WTC11 (cell line): ENCODE measurements around the gene RRAS. TPM values are rescaled to one million over a fixed set of nuclear protein-coding genes. Genes with fewer than 3 reads are reported as not detected.
A peak's percentile ranks its signal among the peaks of the same experiment; 100 is the strongest.

Source experiments
- ATAC-seq: fragments of 200-7000 bp; cut with Tn5 transposase; 2 replicates; pipeline ENCODE4 v1.10.0; 2021; ENCODE audit warnings: mild to moderate bottlenecking, moderate library complexity
- CTCF ChIA-PET: fragments of 300-600 bp; sonication (Branson Sonifier 250); formaldehyde crosslinking; loops from one replicate; lab custom pipeline; 2021; ENCODE audit warnings: antibody characterized with exemption; lab: Charles Lee
- POLR2A ChIA-PET: fragments of 350-600 bp; sonication (Branson Sonifier 250); formaldehyde crosslinking; loops from one replicate; lab custom pipeline; 2021; ENCODE audit warnings: antibody characterized with exemption; lab: Charles Lee
- DNase-seq: peaks from one replicate; pipeline ENCODE4 v3.0.0; 2021; ENCODE audit warnings: low spot score
- H3K27ac Mint-ChIP-seq: 2 replicates; pipeline ENCODE4 v1.8.0; 2021; ENCODE audit warnings: mixed read lengths
- H3K27me3 Mint-ChIP-seq: 2 replicates; pipeline ENCODE4 v1.8.0; 2021; ENCODE audit warnings: low read depth, mild to moderate bottlenecking, moderate library complexity, mixed read lengths
- H3K36me3 Mint-ChIP-seq: 2 replicates; pipeline ENCODE4 v1.8.0; 2021; ENCODE audit warnings: mixed read lengths
- H3K4me1 Mint-ChIP-seq: 2 replicates; pipeline ENCODE4 v1.8.0; 2022; ENCODE audit warnings: mixed read lengths
- H3K4me3 Mint-ChIP-seq: 2 replicates; pipeline ENCODE4 v1.8.0; 2021; ENCODE audit warnings: mild to moderate bottlenecking, moderate library complexity, mixed read lengths
- H3K9me3 Mint-ChIP-seq: 2 replicates; pipeline ENCODE4 v1.8.0; 2021; ENCODE audit warnings: mixed read lengths
- ATF1 ChIP-seq: sonication (generic); formaldehyde crosslinking; IDR thresholded peaks from 2 replicates; pipeline ENCODE4 v1.8.1; 2023; ENCODE audit warnings: mild to moderate bottlenecking, moderate library complexity, missing genetic modification reagents
- ELF4 ChIP-seq: sonication (generic); formaldehyde crosslinking; IDR thresholded peaks from 2 replicates; pipeline ENCODE4 v1.8.1; 2022; ENCODE audit warnings: low read depth, mild to moderate bottlenecking, moderate library complexity, missing genetic modification reagents
- ESRRA ChIP-seq: sonication (generic); formaldehyde crosslinking; IDR thresholded peaks from 2 replicates; pipeline ENCODE4 v1.8.1; 2022; ENCODE audit warnings: mild to moderate bottlenecking, missing genetic modification reagents, borderline replicate concordance
- GTF2I ChIP-seq: fragments of 250-450 bp; sonication (Bioruptor Pico); conservative IDR thresholded peaks from 2 replicates; pipeline ENCODE4 v1.4.0; 2021; ENCODE audit warnings: mild to moderate bottlenecking
- HMGA2 ChIP-seq: fragments of 250-450 bp; sonication (Bioruptor Pico); IDR thresholded peaks from 2 replicates; pipeline ENCODE4 v1.4.0; 2021; ENCODE audit warnings: mild to moderate bottlenecking, moderate library complexity
- JAZF1 ChIP-seq: fragments of 250-450 bp; sonication (Bioruptor Pico); IDR thresholded peaks from 2 replicates; pipeline ENCODE4 v1.9.0; 2021; ENCODE audit warnings: moderate library complexity, mild to moderate bottlenecking, inconsistent platforms
- JUN ChIP-seq: sonication (generic); formaldehyde crosslinking; IDR thresholded peaks from 2 replicates; pipeline ENCODE4 v1.8.0; 2023; ENCODE audit warnings: mild to moderate bottlenecking, missing genetic modification reagents
- NR1H2 ChIP-seq: sonication (generic); formaldehyde crosslinking; IDR thresholded peaks from 2 replicates; pipeline ENCODE4 v1.9.0; 2021; ENCODE audit warnings: mild to moderate bottlenecking, moderate library complexity, missing genetic modification reagents
- NR3C1 ChIP-seq: sonication (generic); formaldehyde crosslinking; conservative IDR thresholded peaks from 2 replicates; pipeline ENCODE4 v1.8.1; 2023; ENCODE audit warnings: low read depth, mild to moderate bottlenecking, missing genetic modification reagents
- SMAD3 ChIP-seq: sonication (generic); formaldehyde crosslinking; IDR thresholded peaks from 2 replicates; pipeline ENCODE4 v1.8.0; 2022; ENCODE audit warnings: missing genetic modification reagents, mild to moderate bottlenecking, borderline replicate concordance
- SP1 ChIP-seq: sonication (generic); formaldehyde crosslinking; conservative IDR thresholded peaks from 2 replicates; pipeline ENCODE4 v1.8.1; 2022; ENCODE audit warnings: missing genetic modification reagents
- TEAD4 ChIP-seq: sonication (generic); formaldehyde crosslinking; IDR thresholded peaks from 2 replicates; pipeline ENCODE4 v1.8.0; 2022; ENCODE audit warnings: mild to moderate bottlenecking, missing genetic modification reagents
- ZNF416 ChIP-seq: fragments of 250-450 bp; sonication (Bioruptor Pico); IDR thresholded peaks from 2 replicates; pipeline ENCODE4 v1.9.0; 2021; ENCODE audit warnings: mild to moderate bottlenecking, inconsistent platforms
- total RNA-seq: library from RNA; stranded (reverse); gene quantifications from 3 replicates; pipeline ENCODE4 v1.2.3, GENCODE V29; 2021
- TF ChIP-seq, protein P1 (sequence below): sonication (generic); formaldehyde crosslinking; IDR thresholded peaks from 2 replicates; pipeline ENCODE4 v1.8.1; 2023; ENCODE audit warnings: mild to moderate bottlenecking, missing genetic modification reagents, moderate library complexity
- TF ChIP-seq, protein P2 (sequence below): fragments of 250-450 bp; sonication (Bioruptor Pico); IDR thresholded peaks from 2 replicates; pipeline ENCODE4 v1.8.0; 2021; ENCODE audit warnings: mild to moderate bottlenecking
- TF ChIP-seq, protein P3 (sequence below): sonication (generic); formaldehyde crosslinking; IDR thresholded peaks from 2 replicates; pipeline ENCODE4 v1.8.0; 2022; ENCODE audit warnings: mild to moderate bottlenecking, missing genetic modification reagents
- TF ChIP-seq, protein P4 (sequence below): fragments of 200-600 bp; IDR thresholded peaks from 2 replicates; pipeline ENCODE4 v1.8.0; 2022; ENCODE audit warnings: antibody characterized with exemption
- TF ChIP-seq, protein P5 (sequence below): fragments of 250-450 bp; sonication (Bioruptor Pico); IDR thresholded peaks from 2 replicates; pipeline ENCODE4 v1.9.0; 2021; ENCODE audit warnings: mild to moderate bottlenecking
- TF ChIP-seq, protein P6 (sequence below): sonication (generic); formaldehyde crosslinking; IDR thresholded peaks from 2 replicates; pipeline ENCODE4 v1.8.0; 2022; ENCODE audit warnings: mild to moderate bottlenecking, missing genetic modification reagents

RRAS gene
- total RNA-seq, 1 experiment from 2014 or later: 11.4 TPM

DNA sequence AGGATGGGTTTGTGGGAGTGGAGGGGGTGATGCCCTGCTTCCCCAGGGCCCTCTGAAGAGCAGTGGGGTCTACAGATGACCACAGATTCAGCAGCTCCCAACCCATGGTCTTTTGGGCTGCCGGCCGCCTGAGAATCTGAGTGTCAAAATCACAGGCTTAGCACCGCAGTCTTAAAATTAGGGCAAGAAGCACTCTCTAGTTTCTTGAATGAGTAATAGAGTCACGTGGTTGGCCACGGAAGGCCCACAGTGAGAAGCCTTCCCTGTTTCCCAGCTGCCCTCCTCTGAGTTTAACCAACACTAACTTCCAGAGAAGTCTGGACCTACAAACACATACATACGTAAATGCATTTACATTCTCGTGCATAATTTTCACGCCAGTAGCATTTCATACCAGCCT lies 42.3 kb upstream of the RRAS start (continued):
- TF ChIP-seq, protein P1, sequence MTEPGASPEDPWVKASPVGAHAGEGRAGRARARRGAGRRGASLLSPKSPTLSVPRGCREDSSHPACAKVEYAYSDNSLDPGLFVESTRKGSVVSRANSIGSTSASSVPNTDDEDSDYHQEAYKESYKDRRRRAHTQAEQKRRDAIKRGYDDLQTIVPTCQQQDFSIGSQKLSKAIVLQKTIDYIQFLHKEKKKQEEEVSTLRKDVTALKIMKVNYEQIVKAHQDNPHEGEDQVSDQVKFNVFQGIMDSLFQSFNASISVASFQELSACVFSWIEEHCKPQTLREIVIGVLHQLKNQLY (CRISPR knock-in tag): no peak
- TF ChIP-seq, protein P2, sequence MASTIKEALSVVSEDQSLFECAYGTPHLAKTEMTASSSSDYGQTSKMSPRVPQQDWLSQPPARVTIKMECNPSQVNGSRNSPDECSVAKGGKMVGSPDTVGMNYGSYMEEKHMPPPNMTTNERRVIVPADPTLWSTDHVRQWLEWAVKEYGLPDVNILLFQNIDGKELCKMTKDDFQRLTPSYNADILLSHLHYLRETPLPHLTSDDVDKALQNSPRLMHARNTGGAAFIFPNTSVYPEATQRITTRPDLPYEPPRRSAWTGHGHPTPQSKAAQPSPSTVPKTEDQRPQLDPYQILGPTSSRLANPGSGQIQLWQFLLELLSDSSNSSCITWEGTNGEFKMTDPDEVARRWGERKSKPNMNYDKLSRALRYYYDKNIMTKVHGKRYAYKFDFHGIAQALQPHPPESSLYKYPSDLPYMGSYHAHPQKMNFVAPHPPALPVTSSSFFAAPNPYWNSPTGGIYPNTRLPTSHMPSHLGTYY (CRISPR knock-in tag): no peak
- TF ChIP-seq TEAD4: no peak

DNA sequence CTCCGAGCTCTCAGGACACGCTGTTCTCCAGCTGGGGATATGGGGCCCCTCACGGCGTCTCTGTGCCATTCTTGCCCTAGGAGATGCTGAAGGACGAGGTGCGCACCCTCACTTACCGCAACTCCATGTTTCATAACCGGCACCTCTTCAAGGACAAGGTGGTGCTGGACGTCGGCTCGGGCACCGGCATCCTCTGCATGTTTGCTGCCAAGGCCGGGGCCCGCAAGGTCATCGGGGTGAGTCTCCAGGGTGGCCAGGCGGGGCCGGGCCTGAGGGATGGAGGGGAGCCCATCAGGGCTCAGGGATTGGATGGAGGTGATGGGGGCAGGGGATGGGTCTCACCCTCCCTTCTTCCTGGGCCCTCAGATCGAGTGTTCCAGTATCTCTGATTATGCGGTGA lies 41.9 kb upstream of the RRAS start:
- DNase-seq (no peak), ATAC-seq (no peak)
- no peak overlapping the region for H3K4me3 Mint-ChIP-seq
- H3K9me3 Mint-ChIP-seq: no peaks in the 10 kb centered on the region
- peaks cover 47% of the 10 kb centered on the region for H3K36me3 Mint-ChIP-seq
- H3K27ac Mint-ChIP-seq: no peak overlapping the region
- ChIA-PET POLR2A (interaction anchor here (1.1 kb wide), 1 partner anchor 8 kb away, joined by 4 read pairs; no protein-coding TSS in a partner anchor), CTCF (interaction anchor here (0.6 to 1.2 kb wide), 2 partner anchors 18 to 33 kb away, joined by 3 to 4 read pairs; no protein-coding TSS in a partner anchor)
- peaks cover 39% of the 10 kb centered on the region for H3K4me1 Mint-ChIP-seq
- H3K27me3 Mint-ChIP-seq: no peaks in the 10 kb centered on the region
- no peak for TF ChIP-seq ESRRA (CRISPR knock-in tag)
- no peak for TF ChIP-seq JUN (CRISPR knock-in tag)
- TF ChIP-seq ZNF416 (CRISPR knock-in tag): no peak
- TF ChIP-seq SMAD3 (CRISPR knock-in tag): no peak
- TF ChIP-seq JAZF1 (CRISPR knock-in tag): no peak
- no peak for TF ChIP-seq ATF1 (CRISPR knock-in tag)
- TF ChIP-seq NR3C1 (CRISPR knock-in tag): no peak
- no peak for TF ChIP-seq NR1H2 (CRISPR knock-in tag)

DNA sequence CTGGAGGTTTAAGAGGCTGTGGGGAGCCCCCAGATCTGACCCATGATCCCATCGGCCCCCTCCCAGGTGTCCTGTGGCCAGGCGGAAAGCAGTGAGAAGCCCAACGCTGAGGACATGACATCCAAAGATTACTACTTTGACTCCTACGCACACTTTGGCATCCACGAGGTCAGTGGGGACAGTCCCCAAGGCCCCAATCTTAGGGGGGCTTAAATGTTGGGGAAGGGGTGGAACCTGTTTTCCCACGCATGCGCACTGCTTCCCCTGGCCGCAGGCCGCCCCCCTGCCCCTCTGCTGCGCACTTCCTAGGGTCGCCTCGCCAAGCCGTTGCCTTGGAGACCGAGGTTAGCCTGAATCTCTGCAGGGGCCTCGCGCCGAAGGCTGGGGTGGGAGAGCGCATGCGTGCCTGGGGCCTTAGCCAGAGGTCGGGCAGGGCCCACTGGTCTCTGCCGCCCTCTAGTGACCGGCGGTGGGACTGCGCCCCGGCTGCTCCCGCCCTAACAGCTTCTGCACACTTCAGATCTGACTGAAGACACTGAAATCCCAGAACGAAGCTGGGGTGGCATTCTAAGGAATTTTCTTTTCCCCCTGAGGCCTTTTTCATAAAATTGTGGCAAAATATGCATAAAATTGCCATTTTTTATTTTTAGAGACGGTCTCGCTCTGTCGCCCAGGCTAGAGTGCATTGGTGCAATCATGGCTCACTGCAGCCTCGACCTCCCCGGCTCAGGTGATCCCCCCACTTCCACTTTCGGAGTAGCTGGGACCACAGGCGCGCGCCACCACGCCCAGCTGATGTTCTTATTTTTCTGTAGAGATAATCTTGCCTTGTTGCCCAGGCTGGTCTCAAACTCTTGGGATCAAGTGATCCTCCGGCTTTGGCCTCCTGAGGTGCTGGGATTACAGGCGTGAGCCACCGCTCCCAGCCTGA lies 40.7 kb upstream of the RRAS start:
- CTCF ChIA-PET: interaction anchor here (0.6 to 1.4 kb wide), 28 partner anchors 8 to 202 kb away, joined by 3 to 16 read pairs (median 4); partner anchors contain the start of genes ADM5, AP2A1, BCL2L12 and CPT1C

More for the DNA sequence above, 40.7 kb upstream of the RRAS start:
- TF ChIP-seq ELF4 (CRISPR knock-in tag) (no peak), GTF2I (no peak), SP1 (peak; percentile 34; the same call in 1 of the 2 replicates), HMGA2 (CRISPR knock-in tag) (0 out of 2 replicates have a peak, but pooled peaks have one; percentile 5)
- TF ChIP-seq, protein P3, sequence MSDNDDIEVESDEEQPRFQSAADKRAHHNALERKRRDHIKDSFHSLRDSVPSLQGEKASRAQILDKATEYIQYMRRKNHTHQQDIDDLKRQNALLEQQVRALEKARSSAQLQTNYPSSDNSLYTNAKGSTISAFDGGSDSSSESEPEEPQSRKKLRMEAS (CRISPR knock-in tag): no peak
- TF ChIP-seq, protein P4, sequence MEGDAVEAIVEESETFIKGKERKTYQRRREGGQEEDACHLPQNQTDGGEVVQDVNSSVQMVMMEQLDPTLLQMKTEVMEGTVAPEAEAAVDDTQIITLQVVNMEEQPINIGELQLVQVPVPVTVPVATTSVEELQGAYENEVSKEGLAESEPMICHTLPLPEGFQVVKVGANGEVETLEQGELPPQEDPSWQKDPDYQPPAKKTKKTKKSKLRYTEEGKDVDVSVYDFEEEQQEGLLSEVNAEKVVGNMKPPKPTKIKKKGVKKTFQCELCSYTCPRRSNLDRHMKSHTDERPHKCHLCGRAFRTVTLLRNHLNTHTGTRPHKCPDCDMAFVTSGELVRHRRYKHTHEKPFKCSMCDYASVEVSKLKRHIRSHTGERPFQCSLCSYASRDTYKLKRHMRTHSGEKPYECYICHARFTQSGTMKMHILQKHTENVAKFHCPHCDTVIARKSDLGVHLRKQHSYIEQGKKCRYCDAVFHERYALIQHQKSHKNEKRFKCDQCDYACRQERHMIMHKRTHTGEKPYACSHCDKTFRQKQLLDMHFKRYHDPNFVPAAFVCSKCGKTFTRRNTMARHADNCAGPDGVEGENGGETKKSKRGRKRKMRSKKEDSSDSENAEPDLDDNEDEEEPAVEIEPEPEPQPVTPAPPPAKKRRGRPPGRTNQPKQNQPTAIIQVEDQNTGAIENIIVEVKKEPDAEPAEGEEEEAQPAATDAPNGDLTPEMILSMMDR: peak; percentile 99
- TF ChIP-seq, protein P5, sequence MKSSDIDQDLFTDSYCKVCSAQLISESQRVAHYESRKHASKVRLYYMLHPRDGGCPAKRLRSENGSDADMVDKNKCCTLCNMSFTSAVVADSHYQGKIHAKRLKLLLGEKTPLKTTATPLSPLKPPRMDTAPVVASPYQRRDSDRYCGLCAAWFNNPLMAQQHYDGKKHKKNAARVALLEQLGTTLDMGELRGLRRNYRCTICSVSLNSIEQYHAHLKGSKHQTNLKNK (CRISPR knock-in tag): no peak
- TF ChIP-seq, protein P6, sequence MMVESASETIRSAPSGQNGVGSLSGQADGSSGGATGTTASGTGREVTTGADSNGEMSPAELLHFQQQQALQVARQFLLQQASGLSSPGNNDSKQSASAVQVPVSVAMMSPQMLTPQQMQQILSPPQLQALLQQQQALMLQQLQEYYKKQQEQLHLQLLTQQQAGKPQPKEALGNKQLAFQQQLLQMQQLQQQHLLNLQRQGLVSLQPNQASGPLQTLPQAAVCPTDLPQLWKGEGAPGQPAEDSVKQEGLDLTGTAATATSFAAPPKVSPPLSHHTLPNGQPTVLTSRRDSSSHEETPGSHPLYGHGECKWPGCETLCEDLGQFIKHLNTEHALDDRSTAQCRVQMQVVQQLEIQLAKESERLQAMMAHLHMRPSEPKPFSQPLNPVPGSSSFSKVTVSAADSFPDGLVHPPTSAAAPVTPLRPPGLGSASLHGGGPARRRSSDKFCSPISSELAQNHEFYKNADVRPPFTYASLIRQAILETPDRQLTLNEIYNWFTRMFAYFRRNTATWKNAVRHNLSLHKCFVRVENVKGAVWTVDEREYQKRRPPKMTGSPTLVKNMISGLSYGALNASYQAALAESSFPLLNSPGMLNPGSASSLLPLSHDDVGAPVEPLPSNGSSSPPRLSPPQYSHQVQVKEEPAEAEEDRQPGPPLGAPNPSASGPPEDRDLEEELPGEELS (CRISPR knock-in tag): peak; percentile 60; the same call in 1 of the 2 replicates
- POLR2A ChIA-PET: interaction anchor here (0.6 to 1.1 kb wide), 2 partner anchors 10 to 40 kb away, joined by 3 to 4 read pairs; no protein-coding TSS in a partner anchor
- Mint-ChIP-seq H3K9me3 (no peaks in the 10 kb centered on the region), H3K27me3 (no peaks in the 10 kb centered on the region), H3K4me1 (peaks cover 37% of the 10 kb centered on the region), H3K4me3 (0 out of 2 replicates have a peak overlapping the region, but pooled peaks have one; percentile 46), H3K27ac (peak overlapping the region; percentile 92), H3K36me3 (peaks cover 41% of the 10 kb centered on the region)
- DNase-seq (peak; percentile 99), ATAC-seq (peak; percentile 13)
